Epithelial cell of esophagus (primary cell): ENCODE data around the gene MTSS2.
"Not testable (repeated sequence)": the region's sequence is repeated elsewhere in the genome, so short reads cannot be mapped to it uniquely, and the experiment has no call there.

Source experiments
- DNase-seq: peaks from one replicate; pipeline ENCODE4 v3.0.0; 2010; ENCODE audit warnings: low read depth
- H3K4me3 ChIP-seq: 2 replicates; pipeline ENCODE4 v1.5.1; 2011; ENCODE audit warnings: mild to moderate bottlenecking, low read length, control low read depth
- CTCF ChIP-seq: IDR thresholded peaks from 2 replicates; pipeline ENCODE4 v1.5.1; 2011; ENCODE audit warnings: low read depth, mild to moderate bottlenecking, low read length, control low read depth, inconsistent platforms; ENCODE audit not compliant: insufficient read depth; ENCODE audit errors: missing control alignments

Gene MTSS2

GRCh38 chr16:70649300-70649699 is 36.6 kb downstream of the MTSS2 start:
- H3K4me3 ChIP-seq = no peak overlapping the region
- no peak for DNase-seq
- no peak for TF ChIP-seq CTCF

- no peak overlapping the region for H3K4me3 ChIP-seq
- no peak for DNase-seq
- TF ChIP-seq CTCF = no peak
Observed at GRCh38 chr16:70648606-70649005, 37.2 kb downstream of the MTSS2 start.

- H3K4me3 ChIP-seq = no peak overlapping the region
- no peak for TF ChIP-seq CTCF
- DNase-seq = no peak
Observed at GRCh38 chr16:70647441-70648359, 38.2 kb downstream of the MTSS2 start.

- no peak for TF ChIP-seq CTCF
Observed at GRCh38 chr16:70646260-70647241, 39.3 kb downstream of the MTSS2 start, which contains the start of gene IL34. TSS of gene IL34 (plus strand) at chr16:70646559. CDS start at chr16:70646948, 389 bp downstream.

GRCh38 chr16:70644763-70645597 is 40.9 kb downstream of the MTSS2 start:
- DNase-seq = no peak
- no peak for TF ChIP-seq CTCF
- no peak overlapping the region for H3K4me3 ChIP-seq

More at GRCh38 chr16:70646260-70647241, 39.3 kb downstream of the MTSS2 start, which contains the start of gene IL34:
- DNase-seq = no peak
- no peak within 1 kb of the TSS for H3K4me3 ChIP-seq

GRCh38 chr16:70643264-70643663 is 42.6 kb downstream of the MTSS2 start:
- H3K4me3 ChIP-seq, DNase-seq: not testable (repeated sequence)

- TF ChIP-seq CTCF = no peak
- no peak for DNase-seq
- no peak overlapping the region for H3K4me3 ChIP-seq
Observed at GRCh38 chr16:70642633-70643032, 43.2 kb downstream of the MTSS2 start.
